IMR-90 (cell line): ENCODE measurements around the gene NCAM1. TPM values are rescaled to one million over a fixed set of nuclear protein-coding genes. Genes with fewer than 3 reads are reported as not detected.

Experiments
- ATAC-seq: fragments of 200-7000 bp; cut with Tn5 transposase; 2 replicates; pipeline ENCODE4 v1.9.1; 2020; ENCODE audit warnings: low read depth, mild to moderate bottlenecking, moderate library complexity
- BruUV-seq: library from RNA; stranded (reverse); fragments of 400-500 nt; replicated peaks from 2 replicates; lab custom pipeline; 2021; lab: Mats Ljungman, UMichigan
- CTCF ChIA-PET: fragments of 300-600 bp; formaldehyde crosslinking; extraction: SDS; loops from one replicate; lab custom pipeline; 2021; ENCODE audit warnings: antibody characterized with exemption; lab: Yijun Ruan, JAX
- POLR2A ChIA-PET: fragments of 300-600 bp; sonication (Branson Sonifier 250); formaldehyde crosslinking; loops from one replicate; lab custom pipeline; 2022; ENCODE audit warnings: antibody characterized with exemption; ENCODE audit not compliant: unreplicated experiment; lab: Charles Lee
- DNase-seq: peaks from one replicate; pipeline ENCODE4 v3.0.0; 2013
- H2AFZ ChIP-seq: replicated peaks from 2 replicates; pipeline ENCODE3; 2013; ENCODE audit warnings: low read length, mild to moderate bottlenecking; ENCODE audit not compliant: poor library complexity
- H2AK5ac ChIP-seq: 2 replicates; pipeline ENCODE4 v1.6.1; 2013; ENCODE audit warnings: low read depth, low read length, inconsistent platforms
- H2AK9ac ChIP-seq: replicated peaks from 2 replicates; pipeline ENCODE3; 2013; ENCODE audit warnings: mild to moderate bottlenecking, low read depth, low read length, moderate library complexity; ENCODE audit not compliant: poor library complexity
- H2BK120ac ChIP-seq: 2 replicates; pipeline ENCODE4 v1.6.1; 2013; ENCODE audit warnings: low read depth, low read length, inconsistent platforms
- H2BK15ac ChIP-seq: 3 replicates; pipeline ENCODE4 v1.6.1; 2013; ENCODE audit warnings: low read depth, low read length, inconsistent platforms
- H2BK20ac ChIP-seq: 2 replicates; pipeline ENCODE4 v1.6.1; 2013; ENCODE audit warnings: low read depth, mild to moderate bottlenecking, inconsistent platforms, low read length, moderate library complexity
- H2BK5ac ChIP-seq: 2 replicates; pipeline ENCODE4 v1.6.1; 2013; ENCODE audit warnings: mild to moderate bottlenecking, low read depth, low read length, inconsistent platforms; ENCODE audit not compliant: poor library complexity, severe bottlenecking
- H3K14ac ChIP-seq: replicated peaks from 2 replicates; pipeline ENCODE4 v1.6.1; 2013; ENCODE audit warnings: low read depth, low read length, inconsistent platforms
- H3K18ac ChIP-seq: 2 replicates; pipeline ENCODE4 v1.6.1; 2013; ENCODE audit warnings: low read depth, low read length, control low read depth
- H3K23ac ChIP-seq: 2 replicates; pipeline ENCODE4 v1.6.1; 2013; ENCODE audit warnings: low read depth, low read length, inconsistent platforms
- H3K27ac ChIP-seq: 2 replicates; pipeline ENCODE4 v1.5.1; 2013; ENCODE audit warnings: mild to moderate bottlenecking, control low read depth, low read length; ENCODE audit not compliant: insufficient read depth
- H3K27me3 ChIP-seq: 2 replicates; pipeline ENCODE4 v1.6.1; 2013; ENCODE audit warnings: low read length; ENCODE audit not compliant: control insufficient read depth, insufficient read depth
- H3K36me3 ChIP-seq: 2 replicates; pipeline ENCODE4 v1.6.1; 2013; ENCODE audit warnings: low read length, mixed read lengths; ENCODE audit not compliant: control insufficient read depth, insufficient read depth
- H3K4ac ChIP-seq: 2 replicates; pipeline ENCODE4 v1.6.1; 2013; ENCODE audit warnings: low read depth, low read length, inconsistent platforms
- H3K4me1 ChIP-seq: 2 replicates; pipeline ENCODE4 v1.6.1; 2013; ENCODE audit warnings: low read length, mixed read lengths; ENCODE audit not compliant: control insufficient read depth, insufficient read depth
- H3K4me2 ChIP-seq: 2 replicates; pipeline ENCODE4 v1.6.1; 2013; ENCODE audit warnings: low read depth, mild to moderate bottlenecking, control low read depth, low read length, moderate library complexity
- H3K4me3 ChIP-seq: 2 replicates; pipeline ENCODE4 v1.5.1; 2013; ENCODE audit warnings: low read depth, mild to moderate bottlenecking, control low read depth, low read length, moderate library complexity; ENCODE audit not compliant: insufficient read depth
- H3K56ac ChIP-seq: 2 replicates; pipeline ENCODE4 v1.6.1; 2013; ENCODE audit warnings: low read length, inconsistent platforms; ENCODE audit not compliant: insufficient read depth; ENCODE audit errors: extremely low read depth
- H3K79me1 ChIP-seq, 2 experiments: 2 replicates each; pipeline ENCODE4 v1.6.1; 2013; ENCODE audit warnings: low read length in 2 of 2, inconsistent platforms in 1 of 2, low read depth in 1 of 2
- H3K9ac ChIP-seq: 2 replicates; pipeline ENCODE4 v1.6.1; 2013; ENCODE audit warnings: low read depth, low read length, control low read depth
- H3K9me1 ChIP-seq: 2 replicates; pipeline ENCODE4 v1.6.1; 2013; ENCODE audit warnings: low read length, inconsistent platforms; ENCODE audit not compliant: insufficient read depth
- H3K9me3 ChIP-seq: 2 replicates; pipeline ENCODE4 v1.6.1; 2013; ENCODE audit warnings: low read length; ENCODE audit not compliant: control insufficient read depth, insufficient read depth
- H4K20me1 ChIP-seq: 2 replicates; pipeline ENCODE4 v1.6.1; 2013; ENCODE audit warnings: low read length, inconsistent platforms; ENCODE audit not compliant: insufficient read depth
- H4K5ac ChIP-seq: 2 replicates; pipeline ENCODE4 v1.6.1; 2013; ENCODE audit warnings: mild to moderate bottlenecking, low read depth, low read length, control low read depth
- H4K8ac ChIP-seq, 2 experiments: 2 replicates each; pipeline ENCODE4 v1.6.1; 2013; ENCODE audit warnings: low read depth in 2 of 2, low read length in 2 of 2, control low read depth in 1 of 2, inconsistent platforms in 1 of 2
- H4K91ac ChIP-seq: 2 replicates; pipeline ENCODE4 v1.6.1; 2013; ENCODE audit warnings: low read depth, low read length, inconsistent platforms; ENCODE audit not compliant: insufficient read depth
- BHLHE40 ChIP-seq: fragments of 150-350 bp; IDR thresholded peaks from 2 replicates; pipeline ENCODE4 v1.6.1; 2016; ENCODE audit warnings: mild to moderate bottlenecking, low read depth, low read length
- CEBPB ChIP-seq: IDR thresholded peaks from 2 replicates; pipeline ENCODE4 v1.6.1; 2012; ENCODE audit warnings: low read depth, low read length, improper control_type of control experiment
- CHD1 ChIP-seq: IDR thresholded peaks from 2 replicates; pipeline ENCODE4 v1.6.1; 2012; ENCODE audit warnings: low read depth, low read length, improper control_type of control experiment
- FOS ChIP-seq: fragments of 150-350 bp; IDR thresholded peaks from 2 replicates; pipeline ENCODE4 v1.6.1; 2016; ENCODE audit warnings: low read depth, low read length
- MAFK ChIP-seq: IDR thresholded peaks from 2 replicates; pipeline ENCODE4 v1.6.1; 2012; ENCODE audit warnings: low read depth, low read length, improper control_type of control experiment
- MAZ ChIP-seq: IDR thresholded peaks from 2 replicates; pipeline ENCODE4 v1.6.1; 2012; ENCODE audit warnings: low read depth, mild to moderate bottlenecking, low read length, improper control_type of control experiment, moderate library complexity, borderline replicate concordance
- MXI1 ChIP-seq: IDR thresholded peaks from 2 replicates; pipeline ENCODE4 v1.6.1; 2012; ENCODE audit warnings: low read depth, mild to moderate bottlenecking, low read length, moderate library complexity, borderline replicate concordance
- NFE2L2 ChIP-seq: fragments of 150-350 bp; IDR thresholded peaks from 2 replicates; pipeline ENCODE4 v1.6.1; 2016; ENCODE audit warnings: low read depth, mild to moderate bottlenecking, low read length
- POLR2A ChIP-seq: IDR thresholded peaks from 2 replicates; pipeline ENCODE4 v1.6.1; 2012; ENCODE audit warnings: mild to moderate bottlenecking, low read depth, low read length
- RAD21 ChIP-seq: IDR thresholded peaks from 2 replicates; pipeline ENCODE4 v1.6.1; 2012; ENCODE audit warnings: low read length, improper control_type of control experiment
- RCOR1 ChIP-seq: IDR thresholded peaks from 2 replicates; pipeline ENCODE4 v1.6.1; 2012; ENCODE audit warnings: mild to moderate bottlenecking, low read length, improper control_type of control experiment; ENCODE audit not compliant: insufficient replicate concordance
- RFX5 ChIP-seq: IDR thresholded peaks from 2 replicates; pipeline ENCODE4 v1.8.0; 2012; ENCODE audit warnings: low read depth, mild to moderate bottlenecking, low read length, moderate library complexity
- SMC3 ChIP-seq: fragments of 150-350 bp; IDR thresholded peaks from 2 replicates; pipeline ENCODE4 v1.6.1; 2016; ENCODE audit warnings: low read depth, mild to moderate bottlenecking, antibody characterized with exemption, low read length, moderate library complexity
- WGBS, 2 experiments: methylation state at CpG; one replicate each; pipeline versions ENCODE4 v1.1.5 to v1.1.7; 2013; ENCODE audit warnings: missing lambda C conversion rate in 2 of 2; ENCODE audit not compliant: insufficient read length in 1 of 2; ENCODE audit errors: extremely low coverage in 2 of 2; 5-methylcytosine and 5-hydroxymethylcytosine counted together
- dilution Hi-C: fragments of 300-500 bp; cut with HindIII; formaldehyde crosslinking; loops from one replicate; pipeline ENCODE4 v1.14.3; 2018; ENCODE audit warnings: low sequenced_read_pairs; ENCODE audit not compliant: unreplicated experiment
- in situ Hi-C: fragments of 300-500 bp; cut with MboI; formaldehyde crosslinking; loops from 3 replicates; pipeline ENCODE4 v1.14.3; 2019; ENCODE audit warnings: low sequenced_read_pairs, inconsistent platforms, mixed read lengths
- intact Hi-C: fragments of 100-400 bp; cut with micrococcal nuclease; formaldehyde crosslinking; loops from 2 replicates; pipeline ENCODE4 v1.10.0; 2022
- polyA plus RNA-seq, 3 experiments: library from polyadenylated mRNA; depleted of rRNA; stranded (reverse); fragments of >200 nt; gene quantifications; 2 replicates each; pipeline ENCODE4 v1.2.3, GENCODE V29; 2012; ENCODE audit warnings: low replicate concordance in 1 of 3
- total RNA-seq: library from RNA; depleted of rRNA; stranded (reverse); fragments of >200 nt; gene quantifications from 2 replicates; pipeline ENCODE4 v1.2.3, GENCODE V29; 2012
- TF ChIP-seq, protein P1 (sequence below): fragments of 150-350 bp; IDR thresholded peaks from 2 replicates; pipeline ENCODE4 v1.6.1; 2016; ENCODE audit warnings: low read depth, mild to moderate bottlenecking, low read length, moderate library complexity, borderline replicate concordance
- TF ChIP-seq, protein P2 (sequence below): conservative IDR thresholded peaks from 2 replicates; pipeline ENCODE4 v1.5.1; 2012; ENCODE audit warnings: mild to moderate bottlenecking, low read depth, low read length, improper control_type of control experiment
- TF ChIP-seq, protein P3 (sequence below): fragments of 150-350 bp; IDR thresholded peaks from 2 replicates; pipeline ENCODE4 v1.6.1; 2017; ENCODE audit warnings: mild to moderate bottlenecking, antibody characterized with exemption, low read length, low read depth

The NCAM1 gene
- total and polyA plus RNA-seq, 2 of the 4 experiments (the other 2 are of a cell fraction) = 0.09 to 0.18 TPM

DNA sequence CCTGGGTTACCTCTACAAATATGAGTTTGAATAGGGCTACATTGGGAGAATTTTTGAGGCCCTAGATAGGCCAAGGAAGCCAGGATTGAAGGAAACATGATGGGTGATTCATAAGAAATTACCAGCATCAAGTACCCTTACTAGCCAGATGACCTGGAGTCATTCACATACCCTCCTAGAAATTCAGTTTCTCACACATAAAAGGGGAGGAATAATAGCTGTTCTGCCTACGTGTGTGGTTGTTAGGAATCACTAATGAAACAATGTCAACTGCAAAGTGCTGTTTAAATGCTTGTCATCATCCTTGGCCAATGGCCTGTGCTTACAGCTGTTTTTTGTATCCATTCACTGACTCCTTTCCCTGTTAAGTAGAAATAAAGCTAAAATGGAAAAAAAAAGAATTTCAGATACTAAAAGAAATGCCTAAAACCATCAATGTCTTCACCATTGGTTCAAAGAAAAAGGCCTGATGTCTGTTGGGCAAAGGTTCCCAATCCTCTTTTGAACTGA lies 114.4 kb downstream of the NCAM1 start:
- Histone ChIP-seq H2AK9ac (no peak overlapping the region), H3K36me3 (no peaks in the 10 kb centered on the region), H3K4me2 (no peak overlapping the region), H2AK5ac (no peak overlapping the region), H3K9me3 (peaks cover 8% of the 10 kb centered on the region; the same call in 1 of the 2 replicates), H3K56ac (no peak overlapping the region; the same call in 1 of the 2 replicates), H4K20me1 (no peaks in the 10 kb centered on the region), H3K14ac (no peak overlapping the region), H3K9me1 (no peaks in the 10 kb centered on the region), H2BK120ac (no peak overlapping the region), H2BK5ac (no peak overlapping the region), H4K91ac (no peak overlapping the region), H3K4ac (no peak overlapping the region), H4K8ac (no peak overlapping the region), H2BK15ac (no peak overlapping the region), H3K18ac (no peak overlapping the region), H3K27me3 (no peaks in the 10 kb centered on the region), H2BK20ac (no peak overlapping the region), H4K5ac (no peak overlapping the region), H2AFZ (no peak overlapping the region), H3K23ac (no peak overlapping the region), H3K4me3 (no peak overlapping the region), H3K79me1 (no peaks in the 10 kb centered on the region), H3K27ac (no peak overlapping the region), H3K9ac (no peak overlapping the region), H3K4me1 (no peaks in the 10 kb centered on the region)
- DNase-seq (no peak), ATAC-seq (no peak)
- no TSS peak for BruUV-seq
- ChIA-PET POLR2A (no interaction called here), CTCF (no interaction called here)
- dilution Hi-C loops = no loop called here
- in situ Hi-C loops = no loop called here
- TF ChIP-seq, protein P1, sequence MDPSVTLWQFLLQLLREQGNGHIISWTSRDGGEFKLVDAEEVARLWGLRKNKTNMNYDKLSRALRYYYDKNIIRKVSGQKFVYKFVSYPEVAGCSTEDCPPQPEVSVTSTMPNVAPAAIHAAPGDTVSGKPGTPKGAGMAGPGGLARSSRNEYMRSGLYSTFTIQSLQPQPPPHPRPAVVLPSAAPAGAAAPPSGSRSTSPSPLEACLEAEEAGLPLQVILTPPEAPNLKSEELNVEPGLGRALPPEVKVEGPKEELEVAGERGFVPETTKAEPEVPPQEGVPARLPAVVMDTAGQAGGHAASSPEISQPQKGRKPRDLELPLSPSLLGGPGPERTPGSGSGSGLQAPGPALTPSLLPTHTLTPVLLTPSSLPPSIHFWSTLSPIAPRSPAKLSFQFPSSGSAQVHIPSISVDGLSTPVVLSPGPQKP = no peak
- TF ChIP-seq MAFK = no peak
- TF ChIP-seq POLR2A = no peak
- no peak for TF ChIP-seq RFX5
- TF ChIP-seq BHLHE40 = no peak
- TF ChIP-seq FOS = no peak
- no peak for TF ChIP-seq RCOR1
- TF ChIP-seq MAZ = no peak
- no peak for TF ChIP-seq RAD21
- no peak for TF ChIP-seq NFE2L2
- TF ChIP-seq CEBPB = no peak
- no peak for TF ChIP-seq MXI1
- no peak for TF ChIP-seq SMC3
- TF ChIP-seq, protein P2, sequence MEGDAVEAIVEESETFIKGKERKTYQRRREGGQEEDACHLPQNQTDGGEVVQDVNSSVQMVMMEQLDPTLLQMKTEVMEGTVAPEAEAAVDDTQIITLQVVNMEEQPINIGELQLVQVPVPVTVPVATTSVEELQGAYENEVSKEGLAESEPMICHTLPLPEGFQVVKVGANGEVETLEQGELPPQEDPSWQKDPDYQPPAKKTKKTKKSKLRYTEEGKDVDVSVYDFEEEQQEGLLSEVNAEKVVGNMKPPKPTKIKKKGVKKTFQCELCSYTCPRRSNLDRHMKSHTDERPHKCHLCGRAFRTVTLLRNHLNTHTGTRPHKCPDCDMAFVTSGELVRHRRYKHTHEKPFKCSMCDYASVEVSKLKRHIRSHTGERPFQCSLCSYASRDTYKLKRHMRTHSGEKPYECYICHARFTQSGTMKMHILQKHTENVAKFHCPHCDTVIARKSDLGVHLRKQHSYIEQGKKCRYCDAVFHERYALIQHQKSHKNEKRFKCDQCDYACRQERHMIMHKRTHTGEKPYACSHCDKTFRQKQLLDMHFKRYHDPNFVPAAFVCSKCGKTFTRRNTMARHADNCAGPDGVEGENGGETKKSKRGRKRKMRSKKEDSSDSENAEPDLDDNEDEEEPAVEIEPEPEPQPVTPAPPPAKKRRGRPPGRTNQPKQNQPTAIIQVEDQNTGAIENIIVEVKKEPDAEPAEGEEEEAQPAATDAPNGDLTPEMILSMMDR = no peak
- no peak for TF ChIP-seq CHD1
- TF ChIP-seq, protein P3, sequence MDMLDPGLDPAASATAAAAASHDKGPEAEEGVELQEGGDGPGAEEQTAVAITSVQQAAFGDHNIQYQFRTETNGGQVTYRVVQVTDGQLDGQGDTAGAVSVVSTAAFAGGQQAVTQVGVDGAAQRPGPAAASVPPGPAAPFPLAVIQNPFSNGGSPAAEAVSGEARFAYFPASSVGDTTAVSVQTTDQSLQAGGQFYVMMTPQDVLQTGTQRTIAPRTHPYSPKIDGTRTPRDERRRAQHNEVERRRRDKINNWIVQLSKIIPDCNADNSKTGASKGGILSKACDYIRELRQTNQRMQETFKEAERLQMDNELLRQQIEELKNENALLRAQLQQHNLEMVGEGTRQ = no peak
- WGBS, 2 experiments = no CpG with 5 or more reads among the region's 1 CpG
- intact Hi-C loops = no loop called here
